Myocyte (in vitro differentiated cells): Measurements from ENCODE around the gene CYP24A1. TPM values are rescaled to one million over a fixed set of nuclear protein-coding genes. Genes with fewer than 3 reads are reported as not detected.

Experiments used
- DNase-seq: peaks from one replicate; pipeline ENCODE4 v3.0.0-alpha.2; 2012; ENCODE audit warnings: low read depth
- total RNA-seq: library from RNA; depleted of rRNA; stranded (reverse); fragments of >200 nt; gene quantifications from 2 replicates; pipeline ENCODE4 v1.2.3, GENCODE V29; 2014

CYP24A1 gene
- total RNA-seq, 1 donor from 2014 or later, result 0.35 TPM

DNA sequence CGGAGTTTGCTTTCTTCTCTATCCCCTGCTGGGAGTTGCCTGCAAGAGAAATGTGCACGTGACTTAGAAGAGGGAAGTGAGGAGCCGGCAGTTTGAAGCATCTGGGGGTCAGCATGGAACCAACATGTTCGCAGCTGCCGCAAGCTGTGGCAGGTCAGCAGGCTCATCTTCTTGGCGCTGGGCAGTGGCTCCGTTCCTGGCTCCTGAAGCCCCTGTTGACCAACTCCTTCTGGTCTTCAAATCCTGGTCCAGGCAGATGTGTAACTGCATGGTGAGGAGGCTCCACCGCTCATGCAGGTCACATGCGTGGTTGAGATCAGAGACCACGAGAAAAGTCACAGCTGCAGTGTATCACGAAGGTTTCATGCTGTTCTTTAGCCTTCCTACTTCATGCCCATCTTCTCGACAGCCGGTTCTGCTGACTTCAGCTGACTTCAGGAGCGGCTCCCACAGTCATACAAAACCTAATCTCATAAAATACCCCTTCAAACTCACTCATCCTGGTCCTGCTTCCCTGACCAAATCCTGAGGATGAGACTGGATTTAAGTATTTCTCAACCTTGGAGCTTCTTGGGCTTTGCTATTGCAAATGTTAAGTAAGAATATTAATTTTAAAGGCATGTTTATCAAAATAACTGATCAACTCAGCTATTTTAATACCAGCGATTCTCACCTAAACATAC lies 58.5 kb downstream of the CYP24A1 start:
- DNase-seq, result peak; percentile 15

GRCh38 chr20:54114109-54114508 lies 59.7 kb downstream of the CYP24A1 start:
- no peak for DNase-seq

DNA sequence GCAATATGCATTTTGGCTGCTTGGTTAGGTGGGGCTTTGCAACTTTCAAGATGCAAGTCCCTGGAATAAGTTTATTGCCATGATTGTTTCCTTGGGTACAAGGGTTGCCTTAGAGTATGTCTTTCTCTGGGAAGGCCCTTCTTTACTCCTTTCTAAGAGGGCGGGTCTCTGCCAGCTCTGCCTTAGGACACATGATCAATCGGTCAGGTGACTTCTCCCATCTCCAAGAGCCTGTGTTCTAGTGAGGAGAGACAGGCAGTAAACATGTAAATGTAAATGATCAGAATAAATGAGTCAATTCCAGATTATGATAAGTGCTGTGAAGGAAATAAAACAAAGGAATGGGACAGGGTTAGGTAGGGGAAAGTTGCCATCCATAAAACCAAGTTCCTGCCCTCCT lies 60.2 kb downstream of the CYP24A1 start:
- no peak for DNase-seq

- no peak for DNase-seq
Observed at GRCh38 chr20:54112221-54112884, 61.4 kb downstream of the CYP24A1 start.

- no peak for DNase-seq
Observed at GRCh38 chr20:54111460-54111859, 62.3 kb downstream of the CYP24A1 start.

DNA sequence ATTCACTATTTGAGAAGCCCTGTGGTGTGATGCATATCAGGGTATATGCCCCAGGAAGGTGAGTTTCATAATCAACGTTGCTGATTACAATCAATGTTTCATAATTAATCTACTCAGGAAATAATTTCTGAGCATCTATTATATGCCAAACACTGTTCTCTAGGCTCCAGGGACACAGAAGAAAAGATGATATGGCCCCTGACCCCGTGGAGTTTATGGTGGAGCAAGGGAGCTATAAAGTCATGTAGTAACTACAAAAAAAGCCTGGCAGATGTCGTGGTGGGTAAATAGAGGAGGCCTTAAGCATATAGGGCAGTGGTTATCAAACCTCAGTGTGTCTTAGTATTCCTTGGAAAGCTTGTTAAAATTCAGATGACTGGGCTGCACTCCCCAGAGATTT lies 63.3 kb downstream of the CYP24A1 start:
- no peak for DNase-seq

DNA sequence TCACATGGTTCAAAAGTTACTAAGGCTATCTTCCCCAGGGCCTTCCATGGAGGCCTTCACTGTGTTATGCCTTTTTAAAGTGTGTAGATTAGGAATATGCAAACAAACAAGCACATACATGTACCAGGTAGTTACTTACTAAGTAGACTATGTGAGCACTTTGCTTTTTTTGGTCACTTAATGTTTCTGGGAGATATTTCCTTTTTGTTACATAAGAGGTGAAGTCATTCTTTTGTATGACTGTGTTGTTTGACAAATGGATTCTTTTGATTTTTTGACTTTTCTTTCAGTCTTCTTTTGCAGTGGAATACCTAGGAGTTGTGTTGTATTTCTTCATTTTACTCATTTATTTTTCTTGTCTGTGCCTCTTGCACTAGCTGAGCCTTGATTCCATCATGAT lies 63.7 kb downstream of the CYP24A1 start:
- DNase-seq, result no peak

- DNase-seq, result no peak
Observed at GRCh38 chr20:54108817-54109216, 65.0 kb downstream of the CYP24A1 start.

GRCh38 chr20:54108326-54108642 lies 65.5 kb downstream of the CYP24A1 start:
- DNase-seq, result no peak

DNA sequence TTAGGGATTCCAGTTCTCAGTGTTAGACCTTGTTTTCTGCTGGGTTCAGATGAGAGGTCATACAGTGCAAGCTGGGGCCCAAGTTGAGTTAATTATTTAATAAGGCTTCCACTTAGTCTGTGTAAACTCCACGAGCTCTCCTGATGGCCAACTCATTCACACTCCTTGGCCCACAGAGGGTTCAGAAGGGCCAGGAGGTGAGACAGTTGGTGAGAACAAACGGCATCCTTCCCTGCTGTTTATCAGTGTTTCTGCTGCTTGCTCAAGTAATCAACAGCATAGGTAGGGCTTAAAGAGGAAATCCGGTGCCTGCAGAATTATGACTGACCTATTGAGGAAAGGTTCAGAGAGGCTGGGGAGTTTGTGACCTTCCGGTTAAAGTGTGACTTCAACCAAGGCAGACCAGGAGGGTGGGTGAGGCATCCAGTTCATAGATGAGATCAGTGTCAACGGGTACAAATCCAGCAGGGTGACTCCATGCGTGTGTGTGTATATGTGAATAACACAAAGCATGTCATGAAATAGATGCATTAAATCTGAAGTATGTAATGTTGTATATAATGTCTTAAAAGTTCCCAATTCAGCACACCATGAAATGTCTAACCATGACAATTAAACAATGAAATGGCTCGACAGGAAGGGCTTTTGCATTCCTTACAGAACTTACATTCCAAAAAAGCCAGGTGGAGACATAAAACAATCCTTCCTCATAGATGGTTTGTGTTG lies 66.0 kb downstream of the CYP24A1 start:
- no peak for DNase-seq

GRCh38 chr20:54107181-54107580 lies 66.6 kb downstream of the CYP24A1 start:
- DNase-seq, result no peak

GRCh38 chr20:54106162-54106561 lies 67.6 kb downstream of the CYP24A1 start:
- no peak for DNase-seq

GRCh38 chr20:54105653-54106052 lies 68.1 kb downstream of the CYP24A1 start:
- no peak for DNase-seq

DNA sequence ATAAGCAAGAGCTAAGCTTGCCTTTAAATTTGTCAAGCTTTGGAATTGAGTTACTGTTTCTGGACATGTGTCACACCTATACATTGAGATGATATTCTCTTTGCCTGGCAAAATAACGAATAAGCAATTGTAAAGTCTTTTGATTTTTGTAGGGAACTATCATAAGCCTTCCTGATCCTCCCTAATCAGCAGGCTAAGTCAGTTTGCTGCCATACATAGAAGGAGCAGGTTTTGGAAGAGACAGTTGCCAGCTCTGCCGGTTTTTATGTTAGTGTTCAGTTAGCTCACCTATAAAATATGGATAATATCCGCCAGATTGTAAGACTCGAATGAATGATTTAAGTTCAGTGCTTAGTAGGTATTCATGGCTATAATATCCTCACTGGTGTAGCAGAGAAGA lies 69.0 kb downstream of the CYP24A1 start:
- DNase-seq, result no peak

DNA sequence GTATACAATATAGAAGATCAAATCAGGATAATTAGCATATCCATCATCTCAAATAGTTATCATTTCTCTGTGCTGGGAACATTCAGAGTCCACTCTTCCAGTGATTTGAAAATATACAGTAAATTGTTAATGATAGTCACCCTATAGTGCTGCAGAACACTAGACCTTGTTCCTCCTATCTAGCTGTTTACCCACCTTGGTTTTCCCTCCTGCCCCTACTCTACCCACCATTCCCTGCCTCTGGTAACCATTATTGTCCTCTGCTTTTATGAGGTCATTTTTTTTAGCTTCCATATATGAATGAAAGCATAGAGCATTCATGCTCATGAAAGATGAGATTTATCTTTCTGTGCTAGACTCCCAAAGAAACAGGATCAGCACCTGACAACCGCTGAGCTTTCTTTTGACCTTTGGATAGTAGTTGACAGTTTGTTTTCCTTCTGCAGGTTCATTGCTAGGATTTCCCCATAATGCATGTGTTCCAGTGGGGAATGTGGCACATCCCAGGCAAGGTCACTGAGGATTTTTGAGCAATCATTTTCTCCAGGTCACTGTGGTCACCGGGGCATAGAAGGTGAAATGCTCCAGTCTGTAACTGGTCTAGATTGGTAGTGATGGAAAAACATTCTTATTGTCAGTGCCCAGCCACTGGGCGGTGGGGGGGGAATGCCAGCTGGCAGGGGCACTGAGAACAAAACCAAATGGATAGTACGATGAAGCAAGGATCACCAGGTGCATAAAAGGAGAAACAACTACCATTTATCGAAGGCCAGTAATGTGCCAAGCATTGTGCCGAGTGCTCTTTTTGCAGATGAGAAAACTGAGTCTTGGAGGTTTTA lies 69.8 kb downstream of the CYP24A1 start:
- DNase-seq, result no peak

Other genes with a start within 250 kb of the CYP24A1 start
- 5.0 and 6.3 TPM in 2 replicates for gene BCAS1, start 103.4 kb downstream of the CYP24A1 start, total RNA-seq
- 66.3 and 68.7 TPM in 2 replicates for gene PFDN4, start 34.1 kb upstream of the CYP24A1 start, total RNA-seq